HUES6 (cell line): ENCODE data around the gene ACSL3.

Source experiments
- H3K27ac ChIP-seq: 2 replicates; pipeline ENCODE4 v1.7.0; 2013; ENCODE audit warnings: low read depth, mild to moderate bottlenecking, low read length, inconsistent platforms
- H3K27me3 ChIP-seq: 2 replicates; pipeline ENCODE4 v1.6.1; 2013; ENCODE audit warnings: low read length; ENCODE audit not compliant: control insufficient read depth, insufficient read depth
- H3K36me3 ChIP-seq: 2 replicates; pipeline ENCODE4 v1.6.1; 2013; ENCODE audit warnings: low read length; ENCODE audit not compliant: control insufficient read depth, insufficient read depth
- H3K4me1 ChIP-seq: 2 replicates; pipeline ENCODE4 v1.6.1; 2013; ENCODE audit warnings: low read length; ENCODE audit not compliant: control insufficient read depth, insufficient read depth
- H3K4me3 ChIP-seq: 2 replicates; pipeline ENCODE4 v1.5.1; 2013; ENCODE audit warnings: low read depth, low read length
- H3K9ac ChIP-seq: one replicate; pipeline ENCODE4 v1.6.1; 2013; ENCODE audit warnings: mild to moderate bottlenecking, low read length
- H3K9me3 ChIP-seq: 2 replicates; pipeline ENCODE4 v1.6.1; 2013; ENCODE audit warnings: low read depth, low read length; ENCODE audit not compliant: control insufficient read depth, insufficient read depth

Gene ACSL3

GRCh38 chr2:222869252-222869560 lies 8.4 kb downstream of the ACSL3 start:
- H3K4me1 ChIP-seq, result peaks cover 49% of the 10 kb centered on the region
- no peak overlapping the region for H3K4me3 ChIP-seq
- no peak overlapping the region for H3K9ac ChIP-seq
- H3K27ac ChIP-seq, result no peak overlapping the region
- H3K36me3 ChIP-seq, result no peaks in the 10 kb centered on the region
- no peaks in the 10 kb centered on the region for H3K27me3 ChIP-seq
- H3K9me3 ChIP-seq, result 0 out of 2 replicates have a peak, but pooled peaks cover 2% of the 10 kb centered on the region

GRCh38 chr2:222871291-222871690 lies 10.5 kb downstream of the ACSL3 start:
- peaks cover 9% of the 10 kb centered on the region; the same call in 1 of the 2 replicates for H3K9me3 ChIP-seq
- no peak overlapping the region for H3K4me3 ChIP-seq
- H3K4me1 ChIP-seq, result peaks cover 30% of the 10 kb centered on the region
- H3K36me3 ChIP-seq, result no peaks in the 10 kb centered on the region
- H3K27me3 ChIP-seq, result no peaks in the 10 kb centered on the region
- H3K9ac ChIP-seq, result no peak overlapping the region
- no peak overlapping the region for H3K27ac ChIP-seq

- no peaks in the 10 kb centered on the region for H3K36me3 ChIP-seq
- H3K4me3 ChIP-seq, result no peak overlapping the region
- no peak overlapping the region for H3K9ac ChIP-seq
- H3K4me1 ChIP-seq, result peaks cover 28% of the 10 kb centered on the region
- peaks cover 11% of the 10 kb centered on the region; the same call in 1 of the 2 replicates for H3K9me3 ChIP-seq
- no peaks in the 10 kb centered on the region for H3K27me3 ChIP-seq
- no peak overlapping the region for H3K27ac ChIP-seq
Observed at GRCh38 chr2:222872551-222872950, 11.7 kb downstream of the ACSL3 start.

GRCh38 chr2:222875482-222875881 lies 14.6 kb downstream of the ACSL3 start:
- Histone ChIP-seq H3K9me3 (peaks cover 14% of the 10 kb centered on the region; the same call in 1 of the 2 replicates), H3K4me3 (no peak overlapping the region), H3K36me3 (peaks cover 4% of the 10 kb centered on the region; the same call in 1 of the 2 replicates), H3K4me1 (peaks cover 8% of the 10 kb centered on the region), H3K27me3 (no peaks in the 10 kb centered on the region), H3K27ac (no peak overlapping the region), H3K9ac (no peak overlapping the region)

- no peak overlapping the region for H3K9ac ChIP-seq
- peaks cover 8% of the 10 kb centered on the region; the same call in 1 of the 2 replicates for H3K36me3 ChIP-seq
- H3K27ac ChIP-seq, result no peak overlapping the region
- H3K4me3 ChIP-seq, result no peak overlapping the region
- H3K27me3 ChIP-seq, result no peaks in the 10 kb centered on the region
- peaks cover 24% of the 10 kb centered on the region for H3K9me3 ChIP-seq
- peaks cover 3% of the 10 kb centered on the region; the same call in 1 of the 2 replicates for H3K4me1 ChIP-seq
Observed at GRCh38 chr2:222876947-222877346, 16.1 kb downstream of the ACSL3 start.

GRCh38 chr2:222877556-222878300 lies 16.9 kb downstream of the ACSL3 start:
- Histone ChIP-seq H3K9me3 (peaks cover 29% of the 10 kb centered on the region), H3K27me3 (no peaks in the 10 kb centered on the region), H3K9ac (no peak overlapping the region), H3K36me3 (peaks cover 8% of the 10 kb centered on the region; the same call in 1 of the 2 replicates), H3K4me1 (peaks cover 3% of the 10 kb centered on the region; the same call in 1 of the 2 replicates), H3K27ac (no peak overlapping the region), H3K4me3 (no peak overlapping the region)

- peaks cover 3% of the 10 kb centered on the region; the same call in 1 of the 2 replicates for H3K4me1 ChIP-seq
- H3K36me3 ChIP-seq, result peaks cover 8% of the 10 kb centered on the region; the same call in 1 of the 2 replicates
- H3K9ac ChIP-seq, result no peak overlapping the region
- H3K4me3 ChIP-seq, result no peak overlapping the region
- H3K27me3 ChIP-seq, result no peaks in the 10 kb centered on the region
- no peak overlapping the region for H3K27ac ChIP-seq
- H3K9me3 ChIP-seq, result peaks cover 29% of the 10 kb centered on the region
Observed at GRCh38 chr2:222878301-222878876, 17.6 kb downstream of the ACSL3 start.

GRCh38 chr2:222878877-222879603 lies 18.2 kb downstream of the ACSL3 start:
- Histone ChIP-seq H3K27me3 (no peaks in the 10 kb centered on the region), H3K27ac (no peak overlapping the region), H3K9ac (no peak overlapping the region), H3K4me1 (peaks cover 6% of the 10 kb centered on the region; the same call in 1 of the 2 replicates), H3K4me3 (no peak overlapping the region), H3K36me3 (peaks cover 8% of the 10 kb centered on the region; the same call in 1 of the 2 replicates), H3K9me3 (peaks cover 29% of the 10 kb centered on the region)

GRCh38 chr2:222879604-222879933 lies 18.7 kb downstream of the ACSL3 start:
- H3K9me3 ChIP-seq, result peaks cover 29% of the 10 kb centered on the region
- no peak overlapping the region for H3K4me3 ChIP-seq
- H3K27ac ChIP-seq, result no peak overlapping the region
- H3K4me1 ChIP-seq, result peaks cover 9% of the 10 kb centered on the region; the same call in 1 of the 2 replicates
- peaks cover 8% of the 10 kb centered on the region; the same call in 1 of the 2 replicates for H3K36me3 ChIP-seq
- H3K9ac ChIP-seq, result no peak overlapping the region
- H3K27me3 ChIP-seq, result no peaks in the 10 kb centered on the region

- H3K36me3 ChIP-seq, result peaks cover 16% of the 10 kb centered on the region; the same call in 1 of the 2 replicates
- no peak overlapping the region for H3K27ac ChIP-seq
- peaks cover 24% of the 10 kb centered on the region for H3K9me3 ChIP-seq
- peaks cover 9% of the 10 kb centered on the region; the same call in 1 of the 2 replicates for H3K4me1 ChIP-seq
- no peaks in the 10 kb centered on the region for H3K27me3 ChIP-seq
- H3K9ac ChIP-seq, result no peak overlapping the region
- H3K4me3 ChIP-seq, result no peak overlapping the region
Observed at GRCh38 chr2:222882484-222882928, 21.7 kb downstream of the ACSL3 start.
